Measurements from ENCODE around the gene RASSF5.

GRCh38 chr1:206540044-206540780, 32.9 kb downstream of the RASSF5 start:
- no peak for TF ChIP-seq CTCF (IDR thresholded peaks at IDR 0.05; ENCODE audit: low read length)
- TF ChIP-seq EZH2 (optimal IDR thresholded peaks at IDR 0.05; ENCODE audit: low read depth, low read length): no peak

All from MM.1S (cell line).